ENCODE measurements around the gene SSTR4.

The SSTR4 gene

GRCh38 chr20:23086931-23087411 is 51.9 kb downstream of the SSTR4 start:
- DNase-seq (ENCODE audit: low read depth) = no peak

GRCh38 chr20:23087587-23088251 is 52.6 kb downstream of the SSTR4 start:
- DNase-seq (ENCODE audit: low read depth) = no peak
